NB4 (cell line): Measurements from ENCODE around the gene AGER.

Experiments used
- POLR2A ChIP-seq: IDR thresholded peaks from 2 replicates; pipeline ENCODE4 v1.6.1; 2011; ENCODE audit warnings: mild to moderate bottlenecking; ENCODE audit not compliant: insufficient read length; ENCODE audit errors: extremely low read depth
- TF ChIP-seq, protein P1 (sequence below): IDR thresholded peaks from 2 replicates; pipeline ENCODE4 v1.6.1; 2011; ENCODE audit warnings: low read depth, low read length

DNA sequence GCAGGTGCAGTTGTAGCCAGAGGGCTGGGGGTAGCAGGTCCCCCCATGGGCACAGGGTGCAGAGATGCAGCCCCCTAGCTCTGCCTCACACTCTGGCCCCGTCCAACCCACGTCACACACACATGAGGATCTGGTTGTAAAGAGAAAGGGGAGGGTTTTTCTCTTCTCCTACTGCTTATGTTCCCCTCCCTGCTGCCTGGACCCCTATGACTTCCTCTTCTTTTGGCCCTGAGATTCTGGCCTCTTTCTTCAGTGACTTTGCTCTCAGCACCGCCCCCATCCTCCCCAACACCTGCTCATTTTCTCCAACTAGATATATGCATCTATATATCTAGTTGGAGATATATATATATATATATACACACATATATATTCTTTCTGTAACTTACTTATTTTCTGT lies 30.1 kb upstream of the AGER start:
- TF ChIP-seq, protein P1, sequence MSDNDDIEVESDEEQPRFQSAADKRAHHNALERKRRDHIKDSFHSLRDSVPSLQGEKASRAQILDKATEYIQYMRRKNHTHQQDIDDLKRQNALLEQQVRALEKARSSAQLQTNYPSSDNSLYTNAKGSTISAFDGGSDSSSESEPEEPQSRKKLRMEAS = no peak
- TF ChIP-seq POLR2A = no peak
